ENCODE results near the gene CFAP74. TPM values are rescaled to one million over a fixed set of nuclear protein-coding genes. Genes with fewer than 3 reads are reported as not detected.

Gene CFAP74
- total and polyA plus RNA-seq, 3 donors from 2014 or later, result 16.4 to 25.5 (median 24.9) TPM

GRCh38 chr1:1988061-1988945 lies 15.3 kb downstream of the CFAP74 start:
- no peaks in the 10 kb centered on the region for H3K9me3 ChIP-seq
- no peaks in the 10 kb centered on the region for H3K36me3 ChIP-seq (ENCODE audit: low read depth, missing control alignments)
- no peak overlapping the region for H3K4me3 ChIP-seq
- TF ChIP-seq POLR2A (IDR thresholded peaks at IDR 0.05) (no peak), CTCF (IDR thresholded peaks at IDR 0.05) (no peak)
- H3K4me1 ChIP-seq, result peaks cover 21% of the 10 kb centered on the region
- no peak for DNase-seq
- H3K27ac ChIP-seq, result no peak overlapping the region
- intact Hi-C loops (cut with DNase I; ENCODE audit: low total_unique reads), result no loop called here
- no peaks in the 10 kb centered on the region for H3K27me3 ChIP-seq
- WGBS, 2 donors, result 69 to 70% methylated on average over 29 of the region's 29 CpGs

GRCh38 chr1:1987142-1987510 lies 16.5 kb downstream of the CFAP74 start:
- Histone ChIP-seq H3K36me3 (ENCODE audit: low read depth, missing control alignments) (no peaks in the 10 kb centered on the region), H3K27me3 (no peaks in the 10 kb centered on the region), H3K4me3 (no peak overlapping the region), H3K9me3 (no peaks in the 10 kb centered on the region), H3K4me1 (peaks cover 21% of the 10 kb centered on the region), H3K27ac (no peak overlapping the region)
- TF ChIP-seq CTCF (IDR thresholded peaks at IDR 0.05) (no peak), POLR2A (IDR thresholded peaks at IDR 0.05) (no peak)
- intact Hi-C loops (cut with DNase I; ENCODE audit: low total_unique reads), result no loop called here
- DNase-seq, result no peak
- WGBS, 2 donors, result 83 to 91% methylated on average over 7 to 13 of the region's 13 CpGs

GRCh38 chr1:1986451-1987141 lies 17.0 kb downstream of the CFAP74 start:
- Histone ChIP-seq H3K4me1 (peaks cover 21% of the 10 kb centered on the region), H3K27ac (no peak overlapping the region), H3K36me3 (ENCODE audit: low read depth, missing control alignments) (no peaks in the 10 kb centered on the region), H3K9me3 (no peaks in the 10 kb centered on the region), H3K4me3 (no peak overlapping the region), H3K27me3 (no peaks in the 10 kb centered on the region)
- WGBS, 2 donors, result 90 to 95% methylated on average over 4 to 24 of the region's 24 CpGs
- TF ChIP-seq POLR2A (IDR thresholded peaks at IDR 0.05) (no peak), CTCF (IDR thresholded peaks at IDR 0.05) (no peak)
- intact Hi-C loops (cut with DNase I; ENCODE audit: low total_unique reads), result no loop called here
- DNase-seq, result no peak

- Histone ChIP-seq H3K36me3 (ENCODE audit: low read depth, missing control alignments) (no peaks in the 10 kb centered on the region), H3K4me3 (no peak overlapping the region), H3K27me3 (no peaks in the 10 kb centered on the region), H3K27ac (no peak overlapping the region), H3K4me1 (peaks cover 16% of the 10 kb centered on the region), H3K9me3 (no peaks in the 10 kb centered on the region)
- intact Hi-C loops (cut with DNase I; ENCODE audit: low total_unique reads), result no loop called here
- TF ChIP-seq POLR2A (IDR thresholded peaks at IDR 0.05), result no peak
- TF ChIP-seq CTCF (IDR thresholded peaks at IDR 0.05), result no peak
- no peak for DNase-seq
- 89 to 93% methylated on average over 26 to 31 of the region's 32 CpGs for WGBS, 2 donors
Observed at GRCh38 chr1:1985375-1986050, 18.1 kb downstream of the CFAP74 start.

Measured in testis (tissue), 3 donors.